ENCODE measurements around the gene SH3RF1.

Gene SH3RF1

DNA sequence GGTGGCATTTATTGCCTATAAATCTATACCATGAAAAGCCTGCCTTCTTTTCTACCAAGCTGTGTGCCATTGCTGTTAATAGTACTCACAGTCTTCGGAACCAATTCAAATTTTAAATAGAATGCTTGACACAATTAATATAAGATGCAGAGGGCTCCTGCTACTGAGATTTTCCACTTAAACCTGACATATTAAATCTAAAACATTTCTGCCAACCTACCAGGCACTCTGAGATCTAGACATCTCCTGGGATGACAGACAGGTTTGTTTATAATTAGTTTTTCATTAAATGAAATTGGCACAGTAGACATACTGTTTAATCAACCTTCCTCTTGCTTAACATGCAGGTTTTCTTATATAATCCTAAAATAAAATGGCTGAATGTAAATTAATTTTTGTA lies 143.4 kb downstream of the SH3RF1 start:
- no peak for DNase-seq

GRCh38 chr4:169124661-169125060 lies 146.1 kb downstream of the SH3RF1 start:
- DNase-seq: no peak

GRCh38 chr4:169122422-169122821 lies 148.3 kb downstream of the SH3RF1 start:
- DNase-seq: no peak

DNA sequence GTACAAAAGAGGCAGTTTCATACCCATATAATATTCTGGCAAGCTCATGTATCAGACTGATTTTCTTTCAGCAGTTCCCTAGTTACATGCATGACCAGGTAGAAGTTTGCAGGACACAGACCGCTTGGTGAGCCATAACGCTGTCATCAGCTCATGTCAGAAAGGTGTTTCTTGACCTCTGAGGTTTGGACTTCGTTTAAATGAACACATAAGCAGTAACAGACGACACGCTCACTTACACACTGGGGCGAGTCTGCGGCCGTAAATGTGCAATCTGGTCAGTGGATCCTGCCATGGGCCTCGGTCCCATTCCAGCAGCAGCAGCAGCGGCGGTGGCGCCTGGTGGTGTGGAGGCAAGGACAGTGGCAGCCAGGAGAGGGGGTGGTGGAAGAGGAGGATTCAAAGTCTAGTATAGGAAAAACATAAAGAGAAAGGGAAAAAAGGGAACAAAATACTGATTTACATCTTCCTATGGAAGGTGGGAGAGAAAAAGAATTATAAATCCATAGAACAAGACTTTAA lies 148.8 kb downstream of the SH3RF1 start:
- DNase-seq: no peak

- no peak for DNase-seq
Measured at GRCh38 chr4:169120624-169121023, 150.1 kb downstream of the SH3RF1 start.

GRCh38 chr4:169119536-169119935 lies 151.2 kb downstream of the SH3RF1 start:
- no peak for DNase-seq

- no peak for DNase-seq
Measured at GRCh38 chr4:169117591-169118081, 153.1 kb downstream of the SH3RF1 start.

GRCh38 chr4:169116270-169116901 lies 154.4 kb downstream of the SH3RF1 start:
- DNase-seq: no peak

- DNase-seq: no peak
Measured at GRCh38 chr4:169115897-169116254, 154.9 kb downstream of the SH3RF1 start.

DNA sequence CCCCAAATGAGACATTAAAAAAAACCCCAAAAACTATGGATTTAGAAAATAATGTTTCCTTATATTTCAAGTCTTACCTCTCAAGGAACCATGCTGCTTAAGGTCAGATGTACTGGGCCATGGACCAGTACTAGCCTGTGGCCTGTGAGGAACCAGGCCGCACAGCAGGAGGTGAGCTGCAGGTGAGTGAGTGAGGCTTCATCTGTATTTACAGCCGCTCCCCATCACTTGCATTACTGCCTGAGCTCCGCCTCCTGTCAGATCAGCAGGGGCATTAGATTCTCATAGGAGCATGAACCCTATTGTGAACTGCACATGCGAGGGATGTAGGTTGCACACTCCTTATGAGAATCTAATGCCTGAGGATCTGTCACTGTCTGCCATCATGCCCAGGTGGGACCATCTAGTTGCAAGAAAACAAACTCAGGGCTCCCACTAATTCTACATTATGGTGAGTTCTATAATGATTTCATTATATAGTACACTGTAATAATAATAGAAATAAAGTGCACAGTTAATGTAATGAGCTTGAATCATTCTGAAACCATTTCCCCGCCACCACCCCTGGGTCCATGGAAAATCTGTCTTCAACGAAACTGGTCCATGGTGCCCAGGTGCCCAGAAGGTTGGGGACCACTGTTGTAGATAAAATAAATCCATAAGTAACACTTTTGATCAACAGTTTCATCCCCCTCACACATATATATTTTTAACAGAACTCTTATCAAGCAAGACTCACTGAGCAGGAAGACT lies 155.4 kb downstream of the SH3RF1 start:
- no peak for DNase-seq

DNA sequence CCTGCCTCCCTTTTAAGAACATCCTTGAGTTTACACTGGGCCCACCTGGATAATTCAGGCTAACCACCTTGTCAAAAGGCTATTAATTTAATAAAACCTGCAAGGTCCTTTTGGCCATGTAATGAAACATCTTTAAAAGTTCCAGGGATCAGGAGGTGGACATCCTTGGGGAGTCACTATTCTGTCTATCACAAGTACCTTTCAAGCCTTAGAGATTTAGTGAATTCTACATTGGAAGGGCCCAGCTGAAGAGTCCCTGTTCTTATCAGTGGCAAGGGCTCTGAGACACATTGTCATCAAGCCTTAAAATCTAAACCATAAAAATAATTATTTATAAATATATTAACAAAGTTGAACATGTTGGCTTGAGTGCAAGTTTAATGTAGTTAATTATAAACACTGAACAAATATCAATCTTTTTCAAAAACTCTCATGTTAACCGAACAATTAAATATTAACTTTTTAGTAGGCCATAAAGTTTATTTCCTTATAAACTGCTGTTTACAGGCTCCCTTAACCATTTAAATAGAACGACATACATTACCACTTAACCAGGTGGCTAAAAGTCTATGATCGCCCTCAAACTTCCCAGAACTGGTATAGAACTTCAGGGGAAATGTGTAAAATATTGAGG lies 156.3 kb downstream of the SH3RF1 start:
- DNase-seq: no peak

- no peak for DNase-seq
Measured at GRCh38 chr4:169110633-169111032, 160.1 kb downstream of the SH3RF1 start.

- DNase-seq: peak; percentile 10 to 51
Measured at GRCh38 chr4:169109035-169109675, 161.6 kb downstream of the SH3RF1 start.

- DNase-seq: no peak
Measured at GRCh38 chr4:169108303-169108702, 162.5 kb downstream of the SH3RF1 start.

DNA sequence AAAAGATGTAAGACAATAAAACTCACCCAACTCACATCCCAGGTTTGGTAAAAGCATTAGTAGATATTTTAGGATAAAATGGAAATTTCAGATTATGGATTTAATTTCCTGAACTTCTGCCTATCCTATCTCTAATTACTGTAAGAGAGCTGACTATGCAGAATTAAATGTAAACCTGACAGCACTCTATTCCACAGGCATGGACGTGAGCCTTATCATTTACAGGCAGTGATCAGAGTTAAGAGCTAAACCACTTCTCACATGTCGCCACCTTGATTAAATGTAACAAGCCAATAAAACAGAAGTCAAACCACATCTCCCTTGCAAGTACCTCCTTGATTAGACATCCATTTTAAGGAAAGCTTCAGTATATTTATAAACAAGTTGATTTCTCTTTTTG lies 163.2 kb downstream of the SH3RF1 start:
- no peak for DNase-seq

DNA sequence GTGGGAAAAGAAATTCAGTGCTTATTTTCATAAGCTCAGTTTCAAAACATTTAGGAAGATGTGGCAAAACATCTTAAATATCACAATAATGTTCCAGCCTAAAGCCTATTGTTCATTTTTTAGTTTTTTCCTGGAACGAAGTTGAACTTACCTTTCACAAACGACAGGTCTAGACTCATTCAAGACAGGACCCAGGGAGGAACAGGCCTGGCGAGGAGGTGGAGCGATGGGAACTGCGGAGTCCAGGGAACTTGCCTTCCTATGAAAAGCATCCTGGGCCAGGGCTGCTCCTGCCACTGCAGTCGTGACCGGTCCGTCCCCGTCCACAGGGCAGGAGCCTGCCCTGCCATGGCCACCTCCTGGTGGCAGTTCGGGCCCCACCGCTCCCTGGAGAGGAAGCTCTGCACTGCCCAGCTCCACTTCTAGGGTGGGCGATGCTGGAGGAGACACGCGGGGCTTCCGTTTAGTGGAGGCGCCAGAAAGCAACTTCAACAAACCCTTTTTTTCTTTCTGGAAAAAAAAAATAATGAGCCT lies 164.0 kb downstream of the SH3RF1 start:
- DNase-seq: no peak

GRCh38 chr4:169105620-169106019 lies 165.1 kb downstream of the SH3RF1 start:
- no peak for DNase-seq

DNA sequence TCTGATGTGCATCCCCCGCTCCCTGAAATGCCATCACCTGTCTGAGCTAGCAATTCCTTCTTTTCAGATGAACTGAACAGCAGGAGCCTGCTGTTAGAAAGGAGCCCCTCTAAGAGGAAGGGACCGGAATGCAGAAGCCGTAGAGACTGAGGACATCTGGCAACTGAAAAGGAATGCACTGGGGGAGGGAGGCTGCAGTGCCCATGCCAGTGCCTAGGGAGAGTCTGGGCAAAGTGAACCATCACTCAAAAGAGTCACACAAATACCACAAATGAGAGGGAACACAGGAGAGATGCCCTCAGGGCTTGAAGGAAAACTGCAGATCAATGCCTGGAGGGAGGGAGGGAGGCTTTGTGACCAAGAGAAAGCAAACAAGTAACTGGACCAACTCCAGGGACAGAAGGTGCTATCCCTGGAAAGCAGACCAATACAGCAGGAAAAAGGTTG lies 166.8 kb downstream of the SH3RF1 start:
- DNase-seq: peak; percentile 49 to 60

- DNase-seq: peak in 1 of 2 experiments; percentile 36
Measured at GRCh38 chr4:169102026-169102425, 168.7 kb downstream of the SH3RF1 start.

DNA sequence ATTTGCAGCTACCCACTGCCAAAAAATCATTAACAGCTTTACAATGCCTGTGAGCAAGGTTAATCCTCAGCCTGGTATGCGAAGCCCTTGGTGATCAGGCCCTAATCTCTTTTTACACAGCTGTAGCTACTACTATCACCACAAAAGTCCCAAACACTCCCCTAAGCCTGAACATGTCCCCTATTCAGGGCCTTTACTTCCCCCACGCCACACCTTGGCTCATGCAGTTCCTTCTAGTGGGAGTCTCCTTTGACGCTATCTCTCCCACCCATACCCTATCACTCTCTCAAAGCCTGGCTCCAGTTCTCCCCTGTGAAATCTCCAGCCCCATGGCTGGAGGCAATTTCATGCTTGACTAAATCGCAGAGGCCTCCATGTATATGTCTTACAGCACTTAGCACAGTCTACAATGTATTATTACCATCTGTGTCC lies 170.1 kb downstream of the SH3RF1 start:
- peak; percentile 80 to 83 for DNase-seq

DNA sequence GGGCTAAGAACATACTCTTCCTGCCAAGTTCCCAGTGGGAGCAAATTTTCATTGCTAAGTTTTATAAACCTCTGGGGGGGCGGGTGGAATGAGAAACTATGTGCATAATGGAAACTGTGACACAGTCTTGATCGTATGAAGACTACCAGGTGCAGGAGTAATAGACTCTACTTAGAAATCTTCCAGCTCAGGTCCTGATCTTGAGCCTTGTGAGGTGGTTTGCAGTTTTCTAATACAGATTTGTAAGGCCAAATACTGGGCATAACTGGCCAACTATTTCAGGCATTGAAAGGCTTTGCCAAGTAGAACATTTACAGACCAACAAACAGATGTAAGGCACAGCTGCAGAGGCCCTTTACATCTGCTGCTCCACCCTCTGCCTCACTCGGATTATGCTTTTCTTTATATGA lies 171.0 kb downstream of the SH3RF1 start:
- DNase-seq: peak in 1 of 2 experiments; percentile 16

DNA sequence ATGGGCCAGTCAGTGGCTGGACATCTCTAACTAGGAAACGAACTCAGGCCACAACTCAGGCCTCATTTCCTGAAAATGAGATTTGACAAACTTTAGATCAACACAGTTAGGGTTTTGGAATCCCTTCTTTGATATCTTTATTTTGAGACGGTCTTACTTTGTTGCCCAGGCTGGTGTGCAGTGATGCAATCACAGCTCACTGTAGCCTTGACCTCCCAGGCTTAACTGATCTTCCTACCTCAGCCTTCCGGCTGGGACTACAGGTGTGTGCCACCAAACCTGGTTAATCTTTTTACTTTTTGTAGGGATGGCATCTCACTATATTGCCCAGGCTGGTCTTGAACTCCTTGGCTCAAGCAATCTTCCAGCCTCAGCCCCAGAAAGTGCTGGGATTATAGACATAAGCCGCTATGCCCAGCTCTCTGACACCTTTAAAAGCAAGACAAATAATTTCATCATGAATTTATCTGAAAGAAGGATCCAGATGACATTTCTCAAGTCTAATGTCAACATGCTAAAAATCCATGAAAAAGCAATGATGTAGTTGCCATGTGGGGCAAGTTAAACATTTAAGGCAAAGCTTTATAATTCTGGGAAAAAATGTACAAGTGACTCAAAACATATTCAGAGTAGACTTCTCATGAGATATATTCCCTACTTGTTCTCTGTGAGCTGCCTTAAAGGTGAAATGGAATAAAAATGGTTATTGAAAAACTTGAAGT lies 171.6 kb downstream of the SH3RF1 start:
- DNase-seq: no peak

All from NCI-H524 (cell line).